Breast epithelium (tissue), 3 donors: ENCODE measurements around the gene MYOF.

Source experiments
- CTCF ChIP-seq, 3 donors: fragments of 450-650 bp; IDR thresholded peaks; one replicate each; pipeline ENCODE4 v1.5.1; 2016 to 2017; ENCODE audit warnings: antibody characterized with exemption in 3 of 3, mild to moderate bottlenecking in 3 of 3, moderate library complexity in 3 of 3
- POLR2A ChIP-seq: fragments of 450-650 bp; IDR thresholded peaks from one replicate; pipeline ENCODE4 v1.6.1; 2016; ENCODE audit warnings: antibody characterized with exemption, mild to moderate bottlenecking, moderate library complexity

GRCh38 chr10:93378039-93378438 is 104.1 kb downstream of the MYOF start:
- no peak for TF ChIP-seq CTCF (IDR thresholded peaks at IDR 0.05)
- TF ChIP-seq POLR2A = no peak
